Diencephalon (tissue), 1 donor: ENCODE results near the gene PHF21B. TPM values are rescaled to one million over a fixed set of nuclear protein-coding genes. Genes with fewer than 3 reads are reported as not detected.

ENCODE experiments used
- total RNA-seq: library from RNA; depleted of rRNA; stranded (reverse); fragments of >200 nt; gene quantifications from one replicate; pipeline ENCODE4 v1.2.3, GENCODE V29; 2014

The PHF21B gene
- total RNA-seq, result 8.8 TPM

DNA sequence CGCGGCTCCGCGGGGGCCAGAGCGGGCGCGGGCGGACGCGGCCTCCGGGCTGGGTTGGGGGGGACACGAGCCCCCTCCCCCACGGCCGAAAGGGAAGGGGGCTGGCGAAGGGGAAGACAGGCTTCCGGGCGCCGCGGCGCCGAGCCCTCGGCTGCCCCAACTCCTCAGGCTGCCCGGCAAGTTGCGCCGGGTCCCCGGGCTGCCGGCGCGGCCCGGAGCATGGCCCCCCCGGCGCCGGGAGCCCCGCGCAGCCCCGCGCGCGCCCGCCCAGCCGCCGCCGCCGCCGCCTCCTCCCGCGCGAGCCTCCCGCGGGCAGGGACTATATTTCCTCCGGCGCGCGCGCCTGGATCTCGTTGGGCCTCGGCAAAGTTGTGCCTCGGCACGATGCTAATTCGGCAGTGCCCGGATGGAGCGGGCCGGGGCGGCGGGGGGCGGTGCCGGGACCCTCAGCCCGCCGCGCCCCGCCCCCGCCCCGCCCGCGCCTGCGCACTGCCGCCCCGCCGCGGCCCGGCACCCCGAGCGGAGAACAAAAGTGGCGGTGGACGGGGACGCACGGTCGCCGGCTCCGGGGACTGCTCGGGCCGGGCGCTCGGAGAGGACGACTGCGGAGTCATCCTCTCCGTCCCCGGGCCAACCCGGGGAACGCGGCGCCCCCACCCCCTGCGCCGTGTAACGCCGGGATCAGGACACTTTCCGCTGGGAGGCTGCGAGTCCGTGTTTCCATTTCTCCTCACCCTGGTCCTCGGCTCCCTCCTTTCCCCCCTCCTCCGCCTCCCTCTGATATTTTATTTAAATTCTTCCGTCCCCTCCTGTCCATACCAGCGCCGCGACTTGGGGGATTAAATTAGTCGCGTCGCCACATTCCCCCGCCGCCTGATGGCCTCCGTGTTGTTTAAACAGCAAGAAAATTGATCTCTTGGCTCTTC lies at the start of gene PHF21B:
TSS of gene PHF21B (minus strand) at position 400 of the 926 bp plus-strand sequence. CDS start 456 bp downstream, outside the sequence.

Other genes with a start within 250 kb of the PHF21B start
- 44.1 TPM for gene NUP50, start 153.9 kb upstream of the PHF21B start, total RNA-seq
- gene KIAA0930, start 230.9 kb upstream of the PHF21B start, total RNA-seq, result 57.9 TPM